HepG2 (cell line): ENCODE measurements around the gene RBM8A. TPM values are rescaled to one million over a fixed set of nuclear protein-coding genes. Genes with fewer than 3 reads are reported as not detected.

ENCODE experiments used
- ARID2 ChIP-seq: sonication (generic); formaldehyde crosslinking; IDR thresholded peaks from 2 replicates; pipeline ENCODE4 v1.8.1; 2022; ENCODE audit warnings: mild to moderate bottlenecking, missing genetic modification reagents, borderline replicate concordance
- BCL6 ChIP-seq: IDR thresholded peaks from 2 replicates; pipeline ENCODE4 v1.6.1; 2016; ENCODE audit warnings: missing genetic modification reagents, missing compliant biosample characterization
- ISX ChIP-seq: sonication (generic); formaldehyde crosslinking; conservative IDR thresholded peaks from 2 replicates; pipeline ENCODE4 v1.5.0; 2020; ENCODE audit warnings: missing genetic modification reagents
- KAT7 ChIP-seq: IDR thresholded peaks from 2 replicates; pipeline ENCODE4 v1.6.1; 2018; ENCODE audit warnings: borderline replicate concordance, missing compliant biosample characterization
- KDM2A ChIP-seq: sonication (generic); formaldehyde crosslinking; IDR thresholded peaks from 2 replicates; pipeline ENCODE4 v1.4.0; 2020; ENCODE audit warnings: low read depth, missing genetic modification reagents, borderline replicate concordance
- MTF2 ChIP-seq: sonication (generic); formaldehyde crosslinking; IDR thresholded peaks from 2 replicates; pipeline ENCODE4 v1.5.0; 2020; ENCODE audit warnings: missing genetic modification reagents, borderline replicate concordance
- NAIF1 ChIP-seq: sonication (generic); formaldehyde crosslinking; IDR thresholded peaks from 2 replicates; pipeline ENCODE4 v1.5.0; 2020; ENCODE audit warnings: mild to moderate bottlenecking, missing genetic modification reagents, borderline replicate concordance
- NFYC ChIP-seq: IDR thresholded peaks from 2 replicates; pipeline ENCODE4 v1.6.1; 2016; ENCODE audit warnings: missing genetic modification reagents, missing compliant biosample characterization
- RARA ChIP-seq: IDR thresholded peaks from 2 replicates; pipeline ENCODE4 v1.6.1; 2016; ENCODE audit warnings: missing genetic modification reagents, missing compliant biosample characterization
- TFDP2 ChIP-seq: sonication (generic); formaldehyde crosslinking; IDR thresholded peaks from 2 replicates; pipeline ENCODE4 v1.4.0; 2020; ENCODE audit warnings: missing genetic modification reagents
- YEATS4 ChIP-seq: sonication (generic); formaldehyde crosslinking; IDR thresholded peaks from 2 replicates; pipeline ENCODE4 v1.4.0; 2020; ENCODE audit warnings: missing genetic modification reagents, borderline replicate concordance
- ZNF251 ChIP-seq: sonication (generic); formaldehyde crosslinking; IDR thresholded peaks from 2 replicates; pipeline ENCODE4 v1.9.0; 2021; ENCODE audit warnings: mild to moderate bottlenecking, missing genetic modification reagents
- ZNF567 ChIP-seq: sonication (generic); formaldehyde crosslinking; IDR thresholded peaks from 2 replicates; pipeline ENCODE4 v1.8.1; 2023; ENCODE audit warnings: mild to moderate bottlenecking, missing genetic modification reagents, borderline replicate concordance
- ZNF83 ChIP-seq: sonication (generic); formaldehyde crosslinking; IDR thresholded peaks from 2 replicates; pipeline ENCODE4 v1.4.0; 2020; ENCODE audit warnings: missing genetic modification reagents, mild to moderate bottlenecking, borderline replicate concordance
- polyA plus RNA-seq, 8 experiments: library from polyadenylated mRNA; depleted of rRNA in 3 of 8; stranded (reverse) in 7 of 8; unstranded in 1 of 8; fragments of >200 nt; fragmentation: Illumina TruSeq in 4 of 8; extraction: Trizol in 4 of 8; gene quantifications; 2 replicates each; pipeline versions ENCODE4 v1.2.1 to v1.2.3, GENCODE V29; 2011 to 2016; ENCODE audit warnings: low read depth in 4 of 8, missing spikeins in 1 of 8, mixed read lengths in 1 of 8; ENCODE audit not compliant: insufficient read depth in 1 of 8
- total RNA-seq, 5 experiments: library from RNA; depleted of rRNA; stranded (reverse); fragments of >200 nt; fragmentation: Illumina TruSeq; extraction: Trizol; gene quantifications; 2 replicates each; pipeline ENCODE4 v1.2.3, GENCODE V29; 2016; ENCODE audit warnings: low read depth in 1 of 5
- TF ChIP-seq, protein P1 (sequence below): sonication (generic); formaldehyde crosslinking; IDR thresholded peaks from 2 replicates; pipeline ENCODE4 v1.4.0; 2020; ENCODE audit warnings: missing genetic modification reagents
- TF ChIP-seq, protein P2 (sequence below): sonication (generic); formaldehyde crosslinking; conservative IDR thresholded peaks from 2 replicates; pipeline ENCODE4 v1.4.0; 2020; ENCODE audit warnings: missing genetic modification reagents
- TF ChIP-seq, protein P3 (sequence below): sonication (generic); formaldehyde crosslinking; conservative IDR thresholded peaks from 2 replicates; pipeline ENCODE4 v1.4.0; 2020; ENCODE audit warnings: missing genetic modification reagents

The RBM8A gene
- total and polyA plus RNA-seq, 2 of the 13 experiments (the other 11 are each of a cell fraction or from before 2014, with no cell fraction given): 106 to 162 TPM

GRCh38 chr1:145957443-145958319 lies 30.4 kb upstream of the RBM8A start, which contains the start of gene LIX1L (continued):
- TF ChIP-seq ZNF251 (no peak), RARA (CRISPR knock-in tag) (no peak; the same call in 1 of the 2 replicates), ARID2 (CRISPR knock-in tag) (no peak), TFDP2 (CRISPR knock-in tag) (peak; percentile 22; the same call in 1 of the 2 replicates), ZNF83 (CRISPR knock-in tag) (no peak), MTF2 (CRISPR knock-in tag) (no peak), NFYC (CRISPR knock-in tag) (peak; percentile 81), BCL6 (CRISPR knock-in tag) (0 out of 2 replicates have a peak, but pooled peaks have one; percentile 16), KAT7 (no peak; the same call in 1 of the 2 replicates), YEATS4 (CRISPR knock-in tag) (peak; percentile 63; the same call in 1 of the 2 replicates), NAIF1 (CRISPR knock-in tag) (no peak), ISX (CRISPR knock-in tag) (no peak), ZNF567 (CRISPR knock-in tag) (no peak), KDM2A (0 out of 2 replicates have a peak, but pooled peaks have one; percentile 61)
- TF ChIP-seq, protein P1, sequence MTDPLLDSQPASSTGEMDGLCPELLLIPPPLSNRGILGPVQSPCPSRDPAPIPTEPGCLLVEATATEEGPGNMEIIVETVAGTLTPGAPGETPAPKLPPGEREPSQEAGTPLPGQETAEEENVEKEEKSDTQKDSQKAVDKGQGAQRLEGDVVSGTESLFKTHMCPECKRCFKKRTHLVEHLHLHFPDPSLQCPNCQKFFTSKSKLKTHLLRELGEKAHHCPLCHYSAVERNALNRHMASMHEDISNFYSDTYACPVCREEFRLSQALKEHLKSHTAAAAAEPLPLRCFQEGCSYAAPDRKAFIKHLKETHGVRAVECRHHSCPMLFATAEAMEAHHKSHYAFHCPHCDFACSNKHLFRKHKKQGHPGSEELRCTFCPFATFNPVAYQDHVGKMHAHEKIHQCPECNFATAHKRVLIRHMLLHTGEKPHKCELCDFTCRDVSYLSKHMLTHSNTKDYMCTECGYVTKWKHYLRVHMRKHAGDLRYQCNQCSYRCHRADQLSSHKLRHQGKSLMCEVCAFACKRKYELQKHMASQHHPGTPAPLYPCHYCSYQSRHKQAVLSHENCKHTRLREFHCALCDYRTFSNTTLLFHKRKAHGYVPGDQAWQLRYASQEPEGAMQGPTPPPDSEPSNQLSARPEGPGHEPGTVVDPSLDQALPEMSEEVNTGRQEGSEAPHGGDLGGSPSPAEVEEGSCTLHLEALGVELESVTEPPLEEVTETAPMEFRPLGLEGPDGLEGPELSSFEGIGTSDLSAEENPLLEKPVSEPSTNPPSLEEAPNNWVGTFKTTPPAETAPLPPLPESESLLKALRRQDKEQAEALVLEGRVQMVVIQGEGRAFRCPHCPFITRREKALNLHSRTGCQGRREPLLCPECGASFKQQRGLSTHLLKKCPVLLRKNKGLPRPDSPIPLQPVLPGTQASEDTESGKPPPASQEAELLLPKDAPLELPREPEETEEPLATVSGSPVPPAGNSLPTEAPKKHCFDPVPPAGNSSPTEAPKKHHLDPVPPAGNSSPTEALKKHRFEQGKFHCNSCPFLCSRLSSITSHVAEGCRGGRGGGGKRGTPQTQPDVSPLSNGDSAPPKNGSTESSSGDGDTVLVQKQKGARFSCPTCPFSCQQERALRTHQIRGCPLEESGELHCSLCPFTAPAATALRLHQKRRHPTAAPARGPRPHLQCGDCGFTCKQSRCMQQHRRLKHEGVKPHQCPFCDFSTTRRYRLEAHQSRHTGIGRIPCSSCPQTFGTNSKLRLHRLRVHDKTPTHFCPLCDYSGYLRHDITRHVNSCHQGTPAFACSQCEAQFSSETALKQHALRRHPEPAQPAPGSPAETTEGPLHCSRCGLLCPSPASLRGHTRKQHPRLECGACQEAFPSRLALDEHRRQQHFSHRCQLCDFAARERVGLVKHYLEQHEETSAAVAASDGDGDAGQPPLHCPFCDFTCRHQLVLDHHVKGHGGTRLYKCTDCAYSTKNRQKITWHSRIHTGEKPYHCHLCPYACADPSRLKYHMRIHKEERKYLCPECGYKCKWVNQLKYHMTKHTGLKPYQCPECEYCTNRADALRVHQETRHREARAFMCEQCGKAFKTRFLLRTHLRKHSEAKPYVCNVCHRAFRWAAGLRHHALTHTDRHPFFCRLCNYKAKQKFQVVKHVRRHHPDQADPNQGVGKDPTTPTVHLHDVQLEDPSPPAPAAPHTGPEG: no peak
- TF ChIP-seq, protein P2, sequence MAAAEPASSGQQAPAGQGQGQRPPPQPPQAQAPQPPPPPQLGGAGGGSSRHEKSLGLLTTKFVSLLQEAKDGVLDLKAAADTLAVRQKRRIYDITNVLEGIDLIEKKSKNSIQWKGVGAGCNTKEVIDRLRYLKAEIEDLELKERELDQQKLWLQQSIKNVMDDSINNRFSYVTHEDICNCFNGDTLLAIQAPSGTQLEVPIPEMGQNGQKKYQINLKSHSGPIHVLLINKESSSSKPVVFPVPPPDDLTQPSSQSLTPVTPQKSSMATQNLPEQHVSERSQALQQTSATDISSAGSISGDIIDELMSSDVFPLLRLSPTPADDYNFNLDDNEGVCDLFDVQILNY (CRISPR knock-in tag): no peak; the same call in 1 of the 2 replicates
- TF ChIP-seq, protein P3, sequence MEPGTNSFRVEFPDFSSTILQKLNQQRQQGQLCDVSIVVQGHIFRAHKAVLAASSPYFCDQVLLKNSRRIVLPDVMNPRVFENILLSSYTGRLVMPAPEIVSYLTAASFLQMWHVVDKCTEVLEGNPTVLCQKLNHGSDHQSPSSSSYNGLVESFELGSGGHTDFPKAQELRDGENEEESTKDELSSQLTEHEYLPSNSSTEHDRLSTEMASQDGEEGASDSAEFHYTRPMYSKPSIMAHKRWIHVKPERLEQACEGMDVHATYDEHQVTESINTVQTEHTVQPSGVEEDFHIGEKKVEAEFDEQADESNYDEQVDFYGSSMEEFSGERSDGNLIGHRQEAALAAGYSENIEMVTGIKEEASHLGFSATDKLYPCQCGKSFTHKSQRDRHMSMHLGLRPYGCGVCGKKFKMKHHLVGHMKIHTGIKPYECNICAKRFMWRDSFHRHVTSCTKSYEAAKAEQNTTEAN (CRISPR knock-in tag): no peak
